SK-N-MC (cell line): ENCODE measurements around the gene IL15.

ENCODE experiments used
- EZH2 ChIP-seq: fragments of 200-600 bp; sonication (generic); IDR thresholded peaks from one replicate; pipeline ENCODE4 v1.6.1; 2017; ENCODE audit warnings: antibody characterized with exemption
- POLR2AphosphoS5 ChIP-seq: IDR thresholded peaks from 2 replicates; pipeline ENCODE4 v1.6.1; 2012; ENCODE audit warnings: mild to moderate bottlenecking, low read depth, low read length, borderline replicate concordance

GRCh38 chr4:141638230-141638629, 1.8 kb downstream of the IL15 start:
- no peak for TF ChIP-seq POLR2AphosphoS5
- TF ChIP-seq EZH2: no peak
